ENCODE data around the gene AP4S1. TPM values are rescaled to one million over a fixed set of nuclear protein-coding genes. Genes with fewer than 3 reads are reported as not detected.
"Not testable (repeated sequence)": the region's sequence is repeated elsewhere in the genome, so short reads cannot be mapped to it uniquely, and the experiment has no call there.

The AP4S1 gene
- total RNA-seq, 1 experiment from 2014 or later, result 7.8 TPM

GRCh38 chr14:31057035-31057434, 31.6 kb downstream of the AP4S1 start:
- no peaks in the 10 kb centered on the region for H3K9me3 ChIP-seq (ENCODE audit: low read length)
- H3K9me2 ChIP-seq (replicated peaks; ENCODE audit: insufficient read depth, low read length), result no peaks in the 10 kb centered on the region
- no peaks in the 10 kb centered on the region for H4K20me1 ChIP-seq (ENCODE audit: insufficient read depth, low read depth, low read length)
- H3K4me1 ChIP-seq (ENCODE audit: low read length), result peaks cover 15% of the 10 kb centered on the region
- H3K27ac ChIP-seq (ENCODE audit: low read length), result no peak overlapping the region
- no peak overlapping the region for H3K9ac ChIP-seq (ENCODE audit: low read length)
- DNase-seq, result no peak
- no peak overlapping the region for H2AFZ ChIP-seq (ENCODE audit: low read length)
- no peak overlapping the region for H3K4me2 ChIP-seq (ENCODE audit: low read depth, low read length, poor library complexity, severe bottlenecking)
- no peak overlapping the region for H3K4me3 ChIP-seq (ENCODE audit: low read length)
- no peaks in the 10 kb centered on the region for H3K36me3 ChIP-seq (ENCODE audit: insufficient read depth, low read length)
- H3K27me3 ChIP-seq (ENCODE audit: low read length), result no peaks in the 10 kb centered on the region
- no peaks in the 10 kb centered on the region for H3K79me2 ChIP-seq (ENCODE audit: low read length)

- Histone ChIP-seq H3K4me3 (ENCODE audit: low read length) (no peak overlapping the region), H3K79me2 (ENCODE audit: low read length) (no peaks in the 10 kb centered on the region), H3K27me3 (ENCODE audit: low read length) (no peaks in the 10 kb centered on the region), H2AFZ (ENCODE audit: low read length) (no peak overlapping the region), H3K9me2 (replicated peaks; ENCODE audit: insufficient read depth, low read length) (no peaks in the 10 kb centered on the region), H4K20me1 (ENCODE audit: insufficient read depth, low read depth, low read length) (no peaks in the 10 kb centered on the region), H3K9ac (ENCODE audit: low read length) (no peak overlapping the region), H3K4me1 (ENCODE audit: low read length) (peaks cover 15% of the 10 kb centered on the region), H3K9me3 (ENCODE audit: low read length) (no peaks in the 10 kb centered on the region), H3K4me2 (ENCODE audit: low read depth, low read length, poor library complexity, severe bottlenecking) (no peak overlapping the region), H3K27ac (ENCODE audit: low read length) (no peak overlapping the region), H3K36me3 (ENCODE audit: insufficient read depth, low read length) (no peaks in the 10 kb centered on the region)
- DNase-seq, result no peak
Observed at GRCh38 chr14:31057701-31058364, 32.4 kb downstream of the AP4S1 start.

GRCh38 chr14:31059152-31059924, 33.9 kb downstream of the AP4S1 start:
- H3K36me3 ChIP-seq (ENCODE audit: insufficient read depth, low read length), result no peaks in the 10 kb centered on the region
- DNase-seq, result no peak
- peaks cover 15% of the 10 kb centered on the region for H3K4me1 ChIP-seq (ENCODE audit: low read length)
- no peak overlapping the region for H2AFZ ChIP-seq (ENCODE audit: low read length)
- no peaks in the 10 kb centered on the region for H4K20me1 ChIP-seq (ENCODE audit: insufficient read depth, low read depth, low read length)
- H3K79me2 ChIP-seq (ENCODE audit: low read length), result no peaks in the 10 kb centered on the region
- H3K4me2 ChIP-seq (ENCODE audit: low read depth, low read length, poor library complexity, severe bottlenecking), result no peak overlapping the region
- no peak overlapping the region for H3K27ac ChIP-seq (ENCODE audit: low read length)
- H3K4me3 ChIP-seq (ENCODE audit: low read length), result no peak overlapping the region
- H3K9me2 ChIP-seq (replicated peaks; ENCODE audit: insufficient read depth, low read length), result no peaks in the 10 kb centered on the region
- no peaks in the 10 kb centered on the region for H3K27me3 ChIP-seq (ENCODE audit: low read length)
- no peaks in the 10 kb centered on the region for H3K9me3 ChIP-seq (ENCODE audit: low read length)
- no peak overlapping the region for H3K9ac ChIP-seq (ENCODE audit: low read length)

- Histone ChIP-seq H3K9me3 (ENCODE audit: low read length) (no peaks in the 10 kb centered on the region), H3K27ac (ENCODE audit: low read length) (no peak overlapping the region), H3K4me3 (ENCODE audit: low read length) (no peak overlapping the region), H3K9me2 (replicated peaks; ENCODE audit: insufficient read depth, low read length) (no peaks in the 10 kb centered on the region), H2AFZ (ENCODE audit: low read length) (peak overlapping the region; percentile 32; the same call in 1 of the 2 replicates), H4K20me1 (ENCODE audit: insufficient read depth, low read depth, low read length) (no peaks in the 10 kb centered on the region), H3K36me3 (ENCODE audit: insufficient read depth, low read length) (no peaks in the 10 kb centered on the region), H3K4me2 (ENCODE audit: low read depth, low read length, poor library complexity, severe bottlenecking) (no peak overlapping the region), H3K9ac (ENCODE audit: low read length) (no peak overlapping the region), H3K4me1 (ENCODE audit: low read length) (peaks cover 15% of the 10 kb centered on the region), H3K27me3 (ENCODE audit: low read length) (no peaks in the 10 kb centered on the region), H3K79me2 (ENCODE audit: low read length) (no peaks in the 10 kb centered on the region)
- DNase-seq, result no peak
Observed at GRCh38 chr14:31060253-31060875, 34.9 kb downstream of the AP4S1 start.

GRCh38 chr14:31062908-31063307, 37.5 kb downstream of the AP4S1 start:
- DNase-seq; H3K9me3 ChIP-seq (ENCODE audit: low read length); H2AFZ ChIP-seq (ENCODE audit: low read length); H3K36me3 ChIP-seq (ENCODE audit: insufficient read depth, low read length); H4K20me1 ChIP-seq (ENCODE audit: insufficient read depth, low read depth, low read length); H3K27me3 ChIP-seq (ENCODE audit: low read length); H3K79me2 ChIP-seq (ENCODE audit: low read length); H3K9ac ChIP-seq (ENCODE audit: low read length); H3K4me3 ChIP-seq (ENCODE audit: low read length); H3K9me2 ChIP-seq (replicated peaks; ENCODE audit: insufficient read depth, low read length); H3K27ac ChIP-seq (ENCODE audit: low read length); H3K4me2 ChIP-seq (ENCODE audit: low read depth, low read length, poor library complexity, severe bottlenecking): not testable (repeated sequence)
- H3K4me1 ChIP-seq (ENCODE audit: low read length), result peaks cover 15% of the 10 kb centered on the region

- no peaks in the 10 kb centered on the region for H3K36me3 ChIP-seq (ENCODE audit: insufficient read depth, low read length)
- peak overlapping the region; percentile 46 for H2AFZ ChIP-seq (ENCODE audit: low read length)
- H3K27ac ChIP-seq (ENCODE audit: low read length), result no peak overlapping the region
- no peaks in the 10 kb centered on the region for H4K20me1 ChIP-seq (ENCODE audit: insufficient read depth, low read depth, low read length)
- no peak for DNase-seq
- no peaks in the 10 kb centered on the region for H3K79me2 ChIP-seq (ENCODE audit: low read length)
- no peak overlapping the region for H3K4me2 ChIP-seq (ENCODE audit: low read depth, low read length, poor library complexity, severe bottlenecking)
- H3K27me3 ChIP-seq (ENCODE audit: low read length), result no peaks in the 10 kb centered on the region
- H3K9me3 ChIP-seq (ENCODE audit: low read length), result no peaks in the 10 kb centered on the region
- no peak overlapping the region for H3K4me3 ChIP-seq (ENCODE audit: low read length)
- H3K9ac ChIP-seq (ENCODE audit: low read length), result no peak overlapping the region
- H3K4me1 ChIP-seq (ENCODE audit: low read length), result no peaks in the 10 kb centered on the region
- H3K9me2 ChIP-seq (replicated peaks; ENCODE audit: insufficient read depth, low read length), result no peaks in the 10 kb centered on the region
Observed at GRCh38 chr14:31068235-31068634, 42.8 kb downstream of the AP4S1 start.

GRCh38 chr14:31069343-31069742, 43.9 kb downstream of the AP4S1 start:
- H3K27ac ChIP-seq (ENCODE audit: low read length), result no peak overlapping the region
- H3K9ac ChIP-seq (ENCODE audit: low read length), result no peak overlapping the region
- H2AFZ ChIP-seq (ENCODE audit: low read length), result no peak overlapping the region
- H3K36me3 ChIP-seq (ENCODE audit: insufficient read depth, low read length), result no peaks in the 10 kb centered on the region
- no peaks in the 10 kb centered on the region for H3K9me3 ChIP-seq (ENCODE audit: low read length)
- no peak for DNase-seq
- H3K9me2 ChIP-seq (replicated peaks; ENCODE audit: insufficient read depth, low read length), result no peaks in the 10 kb centered on the region
- no peak overlapping the region for H3K4me2 ChIP-seq (ENCODE audit: low read depth, low read length, poor library complexity, severe bottlenecking)
- no peaks in the 10 kb centered on the region for H3K79me2 ChIP-seq (ENCODE audit: low read length)
- H3K4me3 ChIP-seq (ENCODE audit: low read length), result no peak overlapping the region
- no peaks in the 10 kb centered on the region for H4K20me1 ChIP-seq (ENCODE audit: insufficient read depth, low read depth, low read length)
- no peaks in the 10 kb centered on the region for H3K4me1 ChIP-seq (ENCODE audit: low read length)
- H3K27me3 ChIP-seq (ENCODE audit: low read length), result no peaks in the 10 kb centered on the region

- DNase-seq, result no peak
- Histone ChIP-seq H3K27ac (ENCODE audit: low read length) (no peak overlapping the region), H3K9me3 (ENCODE audit: low read length) (no peaks in the 10 kb centered on the region), H3K9ac (ENCODE audit: low read length) (no peak overlapping the region), H3K9me2 (replicated peaks; ENCODE audit: insufficient read depth, low read length) (no peaks in the 10 kb centered on the region), H3K4me1 (ENCODE audit: low read length) (no peaks in the 10 kb centered on the region), H3K27me3 (ENCODE audit: low read length) (no peaks in the 10 kb centered on the region), H4K20me1 (ENCODE audit: insufficient read depth, low read depth, low read length) (no peaks in the 10 kb centered on the region), H3K4me2 (ENCODE audit: low read depth, low read length, poor library complexity, severe bottlenecking) (no peak overlapping the region), H3K79me2 (ENCODE audit: low read length) (no peaks in the 10 kb centered on the region), H3K4me3 (ENCODE audit: low read length) (no peak overlapping the region), H2AFZ (ENCODE audit: low read length) (no peak overlapping the region), H3K36me3 (ENCODE audit: insufficient read depth, low read length) (0 out of 2 replicates have a peak, but pooled peaks cover 4% of the 10 kb centered on the region)
Observed at GRCh38 chr14:31070431-31070830, 45.0 kb downstream of the AP4S1 start.

Measured in Karpas-422 (cell line).